Tibial nerve (tissue), 4 donors: ENCODE measurements around the gene UBL5. TPM values are rescaled to one million over a fixed set of nuclear protein-coding genes. Genes with fewer than 3 reads are reported as not detected.
"Not testable (repeated sequence)": the region's sequence is repeated elsewhere in the genome, so short reads cannot be mapped to it uniquely, and the experiment has no call there.

Source experiments
- DNase-seq, 2 donors: peaks; one replicate each; pipeline ENCODE4 v3.0.0-alpha.2; 2019; ENCODE audit warnings: low spot score in 2 of 2
- H3K27ac ChIP-seq, 4 donors: fragments of 200-600 bp; sonication (generic) in 3 of 4; one replicate each; pipeline ENCODE4 v1.5.1; 2017 to 2019; ENCODE audit warnings: mild to moderate bottlenecking in 1 of 4
- H3K27me3 ChIP-seq, 2 donors: fragments of 200-600 bp; sonication (generic) in 1 of 2; one replicate each; pipeline versions ENCODE4 v1.5.1 to v1.6.0; 2017 to 2019
- H3K36me3 ChIP-seq, 3 donors: fragments of 200-600 bp; sonication (generic); one replicate each; pipeline ENCODE4 v1.5.1; 2018 to 2019
- H3K4me1 ChIP-seq, 4 donors: fragments of 200-600 bp; sonication (generic) in 3 of 4; one replicate each; pipeline ENCODE4 v1.5.1; 2017 to 2019
- H3K4me3 ChIP-seq, 4 donors: fragments of 200-600 bp; sonication (generic) in 3 of 4; one replicate each; pipeline ENCODE4 v1.5.1; 2017 to 2019; ENCODE audit warnings: mild to moderate bottlenecking in 1 of 4, moderate library complexity in 1 of 4
- H3K9me3 ChIP-seq, 4 donors: fragments of 200-600 bp; sonication (generic) in 3 of 4; one replicate each; pipeline ENCODE4 v1.5.1; 2017 to 2019
- CTCF ChIP-seq, 5 experiments: fragments of 200-600 bp in 3 of 5; fragments of 450-650 bp in 2 of 5; sonication (generic) in 3 of 5; IDR thresholded peaks; one replicate each; pipeline ENCODE4 v1.5.1; 2016 to 2019; ENCODE audit warnings: antibody characterized with exemption in 5 of 5, mild to moderate bottlenecking in 3 of 5, moderate library complexity in 2 of 5
- EP300 ChIP-seq, 2 donors: sonication (generic); formaldehyde crosslinking; IDR thresholded peaks; one replicate each; pipeline ENCODE4 v1.6.1; 2017; ENCODE audit warnings: antibody characterized with exemption in 2 of 2, mild to moderate bottlenecking in 1 of 2
- POLR2A ChIP-seq, 2 donors: fragments of 450-650 bp; IDR thresholded peaks; one replicate each; pipeline ENCODE4 v1.6.1; 2017; ENCODE audit warnings: antibody characterized with exemption in 2 of 2, mild to moderate bottlenecking in 2 of 2, moderate library complexity in 2 of 2
- WGBS, 2 donors: methylation state at CpG; one replicate each; pipeline ENCODE4 v1.1.5; 2018; 5-methylcytosine and 5-hydroxymethylcytosine counted together
- total RNA-seq, 4 donors: library from RNA; depleted of rRNA; stranded (reverse); fragments of >200 nt; gene quantifications; one replicate each; pipeline ENCODE4 v1.1.0, GENCODE V29; 2016

UBL5 gene
- total RNA-seq, 4 donors from 2014 or later = 349 to 599 (median 515) TPM

GRCh38 chr19:9786819-9787218, 40.9 kb upstream of the UBL5 start:
- no peak for TF ChIP-seq CTCF (IDR thresholded peaks at IDR 0.05)
- no peak for TF ChIP-seq EP300 (IDR thresholded peaks at IDR 0.05)
- no peak for TF ChIP-seq POLR2A (IDR thresholded peaks at IDR 0.05)
- peaks cover 0 to 30% (median 6%) of the 10 kb centered on the region in 4 donors for H3K4me1 ChIP-seq
- WGBS, 2 donors = 94 to 96% methylated on average over 8 of the region's 8 CpGs
- DNase-seq = no peak
- H3K27me3 ChIP-seq = no peaks in the 10 kb centered on the region
- H3K27ac ChIP-seq = peak overlapping the region in 3 of 4 donors; percentile 92 to 99 (median 97)
- H3K36me3 ChIP-seq = peaks cover 0 to 6% (median 0%) of the 10 kb centered on the region in 3 donors
- peak overlapping the region in 1 of 4 donors; percentile 60 for H3K4me3 ChIP-seq
- H3K9me3 ChIP-seq = no peaks in the 10 kb centered on the region

- peaks cover 0 to 30% (median 6%) of the 10 kb centered on the region in 4 donors for H3K4me1 ChIP-seq
- not testable (repeated sequence) for H3K9me3 ChIP-seq, H3K27me3 ChIP-seq, DNase-seq, H3K27ac ChIP-seq, H3K36me3 ChIP-seq, H3K4me3 ChIP-seq
- WGBS, 2 donors = 93 to 95% methylated on average over 13 of the region's 13 CpGs
Observed at GRCh38 chr19:9788604-9789003, 39.1 kb upstream of the UBL5 start.

GRCh38 chr19:9789066-9789465, 38.7 kb upstream of the UBL5 start:
- TF ChIP-seq POLR2A (IDR thresholded peaks at IDR 0.05) (no peak), EP300 (IDR thresholded peaks at IDR 0.05) (no peak), CTCF (IDR thresholded peaks at IDR 0.05) (no peak)
- H3K4me3 ChIP-seq = no peak overlapping the region
- DNase-seq = no peak
- WGBS, 2 donors = 77 to 78% methylated on average over 11 of the region's 11 CpGs
- H3K9me3 ChIP-seq = no peaks in the 10 kb centered on the region
- H3K27ac ChIP-seq = no peak overlapping the region
- no peaks in the 10 kb centered on the region for H3K36me3 ChIP-seq
- peaks cover 0 to 29% (median 6%) of the 10 kb centered on the region in 4 donors for H3K4me1 ChIP-seq
- no peaks in the 10 kb centered on the region for H3K27me3 ChIP-seq

- H3K4me3 ChIP-seq, H3K36me3 ChIP-seq, DNase-seq, H3K27me3 ChIP-seq, H3K27ac ChIP-seq, H3K9me3 ChIP-seq: not testable (repeated sequence)
- 40 to 55% methylated on average over 5 of the region's 5 CpGs for WGBS, 2 donors
- peaks cover 0 to 24% (median 4%) of the 10 kb centered on the region in 4 donors for H3K4me1 ChIP-seq
Observed at GRCh38 chr19:9789579-9789978, 38.1 kb upstream of the UBL5 start.

- DNase-seq = not testable (repeated sequence)
Observed at GRCh38 chr19:9791073-9791367, 36.7 kb upstream of the UBL5 start.

GRCh38 chr19:9791552-9792205, 36.0 kb upstream of the UBL5 start:
- peaks cover 0 to 23% (median 2%) of the 10 kb centered on the region in 4 donors for H3K4me1 ChIP-seq
- no peaks in the 10 kb centered on the region for H3K9me3 ChIP-seq
- peak in 1 of 2 donors; percentile 19 for TF ChIP-seq EP300 (IDR thresholded peaks at IDR 0.05)
- no peak for TF ChIP-seq CTCF (IDR thresholded peaks at IDR 0.05)
- peak in 1 of 2 donors; percentile 53 for TF ChIP-seq POLR2A (IDR thresholded peaks at IDR 0.05)
- 2% methylated on average over 29 to 38 of the region's 50 CpGs for WGBS, 2 donors
- H3K27ac ChIP-seq = peak overlapping the region; percentile 88 to 100 (median 96)
- H3K27me3 ChIP-seq = no peaks in the 10 kb centered on the region
- peak; percentile 98 for DNase-seq
- H3K4me3 ChIP-seq = peak overlapping the region; percentile 36 to 65 (median 50)
- no peaks in the 10 kb centered on the region for H3K36me3 ChIP-seq

More at GRCh38 chr19:9791073-9791367, 36.7 kb upstream of the UBL5 start:
- peak overlapping the region in 3 of 4 donors; percentile 21 to 65 (median 50) for H3K4me3 ChIP-seq
- not testable (repeated sequence) for H3K9me3 ChIP-seq, H3K36me3 ChIP-seq, H3K27me3 ChIP-seq
- H3K27ac ChIP-seq = peak overlapping the region; percentile 57 to 100 (median 96)
- H3K4me1 ChIP-seq = peaks cover 0 to 22% (median 2%) of the 10 kb centered on the region in 4 donors
- 63 to 69% methylated on average over 6 of the region's 6 CpGs for WGBS, 2 donors
